GM12892 (cell line): ENCODE data around the gene UTRN.

Experiments used
- POLR2A ChIP-seq: IDR thresholded peaks from 2 replicates; pipeline ENCODE4 v1.6.1; 2011; ENCODE audit warnings: low read depth, low read length, control low read depth
- POLR2AphosphoS5 ChIP-seq: IDR thresholded peaks from 2 replicates; pipeline ENCODE4 v1.6.1; 2011; ENCODE audit warnings: low read depth, low read length, control low read depth

GRCh38 chr6:144266091-144266649, 19.0 kb upstream of the UTRN start:
- TF ChIP-seq POLR2A, result no peak
- no peak for TF ChIP-seq POLR2AphosphoS5
